Heart right ventricle (tissue), 16 donors: ENCODE results near the gene KCNH3. TPM values are rescaled to one million over a fixed set of nuclear protein-coding genes. Genes with fewer than 3 reads are reported as not detected.

Experiments used
- ATAC-seq, 8 donors: fragments of 200-7000 bp; cut with Tn5 transposase; one replicate each; pipeline ENCODE4 v1.9.1; 2020; ENCODE audit warnings: mild to moderate bottlenecking in 8 of 8, moderate library complexity in 8 of 8, moderate number of reproducible peaks in 1 of 8
- DNase-seq, 2 donors: peaks; one replicate each; pipeline ENCODE4 v3.0.0-alpha.2; 2020
- H3K27ac ChIP-seq, 10 donors: fragments of 200-600 bp; sonication (generic) in 2 of 10; one replicate each; pipeline versions ENCODE4 v1.5.0 to v1.8.0; 2020 to 2022; ENCODE audit warnings: mild to moderate bottlenecking in 3 of 10
- H3K27me3 ChIP-seq, 7 donors: fragments of 200-600 bp; one replicate each; pipeline ENCODE4 v1.8.0; 2021 to 2022; ENCODE audit warnings: mild to moderate bottlenecking in 2 of 7
- H3K36me3 ChIP-seq, 9 donors: fragments of 200-600 bp; sonication (generic) in 1 of 9; one replicate each; pipeline versions ENCODE4 v1.5.0 to v1.8.0; 2020 to 2022; ENCODE audit warnings: mild to moderate bottlenecking in 2 of 9
- H3K4me1 ChIP-seq, 9 donors: fragments of 200-600 bp; sonication (generic) in 1 of 9; one replicate each; pipeline versions ENCODE4 v1.5.0 to v1.8.0; 2020 to 2022; ENCODE audit warnings: mild to moderate bottlenecking in 4 of 9
- H3K4me3 ChIP-seq, 10 donors: fragments of 200-600 bp; sonication (generic) in 2 of 10; one replicate each; pipeline versions ENCODE4 v1.5.0 to v1.8.0; 2020 to 2022; ENCODE audit warnings: mild to moderate bottlenecking in 7 of 10, moderate library complexity in 2 of 10
- H3K9me3 ChIP-seq, 11 donors: fragments of 200-600 bp in 10 of 11; sonication (generic) in 2 of 11; one replicate each; pipeline versions ENCODE4 v1.5.0 to v1.8.0; 2013 to 2022; ENCODE audit warnings: mild to moderate bottlenecking in 2 of 11, control low read depth in 1 of 11, moderate library complexity in 1 of 11
- CTCF ChIP-seq, 9 donors: fragments of 200-600 bp; sonication (generic) in 2 of 9; IDR thresholded peaks; one replicate each; pipeline versions ENCODE4 v1.5.0 to v1.8.0; 2021 to 2022; ENCODE audit warnings: antibody characterized with exemption in 9 of 9, mild to moderate bottlenecking in 5 of 9, moderate library complexity in 1 of 9
- WGBS, 2 donors: extraction: QIAGEN DNeasy Blood & Tissue Kit; methylation state at CpG; one replicate each; pipeline ENCODE4 v1.1.7; 2013; ENCODE audit warnings: inconsistent platforms in 1 of 2; 5-methylcytosine and 5-hydroxymethylcytosine counted together
- intact Hi-C, 10 donors: fragments of 100-400 bp; cut with DNase I; formaldehyde crosslinking; loops; one replicate each; pipeline versions ENCODE4 v1.11.1 to v1.14.2; 2022
- polyA plus RNA-seq, 2 donors: library from polyadenylated mRNA; stranded (reverse); fragments of 200-250 nt; gene quantifications; one replicate each; pipeline ENCODE4 v1.2.3, GENCODE V29; 2013
- total RNA-seq, 10 donors: library from RNA; stranded (reverse); fragmentation: NEBNext Ultra II Directional in 3 of 10; extraction: Animal tissue kit (Norgen Biotek cat#: 25700) in 3 of 10; gene quantifications; one replicate each; pipeline versions ENCODE4 v1.2.1 to v1.2.4, GENCODE V29; 2021 to 2023
- donor health status: Arrhythmogenic right ventricular cardiomyopathy.
- donor health status: ischemic (EF 13 %, LVEDD 7.1; RV severe dilation, severe dysfunction).
- donor health status: healthy with polysubstance abuse.
- donor health status: DM: no; HTN: yes; CAD: no.
- donor health status: DM: no; HTN: no; CAD: no.
- donor health status: ischemic (EF 25% LVEDD 6.9; RV normal size, moderate dysfunction).
- donor health status: ischemic (EF 25% LVEDD 5.7; RV mildly dilated, moderate dysfunction).
- donor health status: healthy.
- donor health status: DM: yes; HTN: yes; CAD: no.
- donor health status: Ischemic cardiomyopathy.
- donor health status: ischemic (EF 35%, LVEDD 5.7; RV mildly dilated, moderate dysfunction).
- donor health status: nonischemic (EF 11% LVEDD 7.7; RV severe dilation, severe dysfunction).
- donor health status: DM: yes; HTN: yes; CAD: no.
- donor health status: PGD.
- donor health status: ischemic (EF 29% LVEDD 5.4; RV normal size, mild dysfunction).
- donor health status: nonischemic (EF 23%, LVEDD 6.1; RV moderate dilation, normal function).

Gene KCNH3
- total and polyA plus RNA-seq, 12 donors, result 0.16 to 2.0 (median 0.26) TPM

- H3K27ac ChIP-seq, result peak overlapping the region; percentile 65 to 98 (median 94)
- H3K4me3 ChIP-seq, result peak overlapping the region in 5 of 10 donors; percentile 61 to 97 (median 86)
- WGBS, 2 donors, result 92 to 93% methylated on average over 13 of the region's 13 CpGs
- no peaks in the 10 kb centered on the region for H3K9me3 ChIP-seq
- ATAC-seq, result peak in 1 of 8 donors; percentile 4
- peaks cover 15 to 67% (median 46%) of the 10 kb centered on the region in 9 donors for H3K4me1 ChIP-seq
- DNase-seq, result no peak
- H3K27me3 ChIP-seq, result no peaks in the 10 kb centered on the region
- peaks cover 0 to 50% (median 34%) of the 10 kb centered on the region in 9 donors for H3K36me3 ChIP-seq
- TF ChIP-seq CTCF (IDR thresholded peaks at IDR 0.05), result no peak
- intact Hi-C loops, result loop anchor here in 1 of 10 donors (5.0 kb wide), 1 partner anchor 504 kb away; the partner anchor contains the start of gene KMT2D
These were observed 27.5 kb downstream of the KCNH3 start for GRCh38 chr12:49566361-49566760.

GRCh38 chr12:49567302-49567610, 28.4 kb downstream of the KCNH3 start:
- Histone ChIP-seq H3K9me3 (no peaks in the 10 kb centered on the region), H3K27ac (peak overlapping the region; percentile 65 to 98 (median 94)), H3K4me1 (peaks cover 15 to 67% (median 46%) of the 10 kb centered on the region in 9 donors), H3K36me3 (peaks cover 0 to 41% (median 26%) of the 10 kb centered on the region in 9 donors), H3K4me3 (peak overlapping the region; percentile 61 to 97 (median 86)), H3K27me3 (no peaks in the 10 kb centered on the region)
- intact Hi-C loops, result loop anchor here in 1 of 10 donors (5.0 kb wide), 1 partner anchor 505 kb away; the partner anchor contains the start of gene KMT2D
- 6 to 10% methylated on average over 11 of the region's 11 CpGs for WGBS, 2 donors
- TF ChIP-seq CTCF (IDR thresholded peaks at IDR 0.05), result no peak
- ATAC-seq (peak in 7 of 8 donors; percentile 1 to 12 (median 4)), DNase-seq (no peak)

GRCh38 chr12:49567611-49568441, 29.0 kb downstream of the KCNH3 start, which contains the start of gene MCRS1:
MCRS1 (minus strand) TSS chr12:49568142; CDS start chr12:49566731, 1,411 bp downstream.
- no peak for TF ChIP-seq CTCF (IDR thresholded peaks at IDR 0.05)
- H3K36me3 ChIP-seq, result peaks cover 0 to 35% (median 21%) of the 10 kb centered on the region in 9 donors
- no peaks in the 10 kb centered on the region for H3K9me3 ChIP-seq
- WGBS, 2 donors, result 1% methylated on average over 54 of the region's 54 CpGs
- H3K4me1 ChIP-seq, result peaks cover 15 to 67% (median 46%) of the 10 kb centered on the region in 9 donors
- no peaks in the 10 kb centered on the region for H3K27me3 ChIP-seq
- intact Hi-C loops, result loop anchor here in 1 of 10 donors (5.0 kb wide), 1 partner anchor 506 kb away; the partner anchor contains the start of gene KMT2D
- peak; percentile 68 to 93 (median 90) for ATAC-seq
- H3K4me3 ChIP-seq, result peak within 1 kb of the TSS; percentile 61 to 97 (median 86)
- peak; percentile 86 to 90 for DNase-seq
- peak within 1 kb of the TSS; percentile 65 to 98 (median 94) for H3K27ac ChIP-seq

GRCh38 chr12:49568442-49569162, 29.8 kb downstream of the KCNH3 start:
- peak overlapping the region; percentile 65 to 98 (median 94) for H3K27ac ChIP-seq
- H3K27me3 ChIP-seq, result no peaks in the 10 kb centered on the region
- 1 to 2% methylated on average over 19 of the region's 19 CpGs for WGBS, 2 donors
- peak overlapping the region; percentile 61 to 97 (median 86) for H3K4me3 ChIP-seq
- H3K9me3 ChIP-seq, result no peaks in the 10 kb centered on the region
- no peak for DNase-seq
- intact Hi-C loops, result loop anchor here in 1 of 10 donors (5.0 kb wide), 1 partner anchor 506 kb away; the partner anchor contains the start of gene KMT2D
- no peak for TF ChIP-seq CTCF (IDR thresholded peaks at IDR 0.05)
- ATAC-seq, result peak in 1 of 8 donors; percentile 22
- H3K36me3 ChIP-seq, result peaks cover 0 to 35% (median 13%) of the 10 kb centered on the region in 9 donors
- peaks cover 15 to 67% (median 46%) of the 10 kb centered on the region in 9 donors for H3K4me1 ChIP-seq
